Endothelial cell of umbilical vein (primary cell): ENCODE results near the gene ZBTB20. TPM values are rescaled to one million over a fixed set of nuclear protein-coding genes. Genes with fewer than 3 reads are reported as not detected.

Source experiments
- BruUV-seq: library from RNA; stranded (reverse); fragments of 400-500 nt; replicated peaks from 2 replicates; lab custom pipeline; 2021; lab: Mats Ljungman, UMichigan
- CTCF ChIA-PET: fragments of 300-600, 350-600 bp; sonication (Branson Sonifier 250); formaldehyde crosslinking; loops from one replicate; lab custom pipeline; 2021; ENCODE audit warnings: antibody characterized with exemption, inconsistent platforms; lab: Charles Lee
- POLR2A ChIA-PET: fragments of 300-600, 350-600 bp; sonication (Branson Sonifier 250); formaldehyde crosslinking; loops from one replicate; lab custom pipeline; 2021; ENCODE audit warnings: antibody characterized with exemption, inconsistent platforms; lab: Charles Lee
- DNase-seq: peaks from one replicate; pipeline ENCODE4 v3.0.0-alpha.2; 2011; ENCODE audit warnings: low read depth, low spot score
- FAIRE-seq: peaks from 2 replicates; lab custom pipeline; 2011; peaks lifted over from hg19 to GRCh38; lab: Jason Lieb, UNC
- H2AFZ ChIP-seq: 2 replicates; pipeline ENCODE4 v1.6.0; 2012; ENCODE audit warnings: low read depth, low read length, control low read depth, inconsistent platforms
- H3K27ac ChIP-seq: 2 replicates; pipeline ENCODE4 v1.5.1; 2011; ENCODE audit warnings: low read depth, mild to moderate bottlenecking, control low read depth, low read length, moderate library complexity; ENCODE audit not compliant: insufficient read depth
- H3K27me3 ChIP-seq, 2 experiments: 2 replicates each; pipeline versions ENCODE4 v1.6.0 to v1.6.1; 2011; ENCODE audit warnings: low read length in 2 of 2, mixed read lengths in 1 of 2; ENCODE audit not compliant: control insufficient read depth in 2 of 2, insufficient read depth in 2 of 2
- H3K36me3 ChIP-seq, 2 experiments: 2 replicates in 1 of 2; 3 replicates in 1 of 2; pipeline ENCODE4 v1.5.1; 2011; ENCODE audit warnings: low read length in 2 of 2, mild to moderate bottlenecking in 1 of 2, moderate library complexity in 1 of 2; ENCODE audit not compliant: control insufficient read depth in 2 of 2, insufficient read depth in 2 of 2; ENCODE audit errors: extremely low read depth in 1 of 2
- H3K4me1 ChIP-seq: 3 replicates; pipeline ENCODE4 v1.5.1; 2011; ENCODE audit warnings: mild to moderate bottlenecking, low read length; ENCODE audit not compliant: control insufficient read depth, insufficient read depth; ENCODE audit errors: extremely low read depth
- H3K4me2 ChIP-seq: 2 replicates; pipeline ENCODE4 v1.6.1; 2011; ENCODE audit warnings: low read length, control low read depth, mixed read lengths; ENCODE audit not compliant: insufficient read depth
- H3K4me3 ChIP-seq, 3 experiments: fragments of 200-600 bp in 1 of 3; sonication (generic), shearing (Covaris generic) in 1 of 3; replicated peaks in 1 of 3; 2 replicates each; pipeline ENCODE4 v1.5.1; 2011 to 2016; ENCODE audit warnings: control low read depth in 3 of 3, low read length in 3 of 3, mild to moderate bottlenecking in 2 of 3, inconsistent platforms in 1 of 3, low read depth in 1 of 3, moderate library complexity in 1 of 3; ENCODE audit not compliant: insufficient read depth in 1 of 3
- H3K79me2 ChIP-seq: 2 replicates; pipeline ENCODE4 v1.6.0; 2012; ENCODE audit warnings: low read length, inconsistent platforms; ENCODE audit not compliant: control insufficient read depth, insufficient read depth
- H3K9ac ChIP-seq: replicated peaks from 2 replicates; pipeline ENCODE3; 2011; ENCODE audit warnings: low read length, control low read depth; ENCODE audit not compliant: insufficient read depth; ENCODE audit errors: extremely low read depth
- H3K9me1 ChIP-seq: replicated peaks from 3 replicates; pipeline ENCODE4 v1.6.0; 2011; ENCODE audit warnings: mild to moderate bottlenecking, low read length; ENCODE audit not compliant: control insufficient read depth, insufficient read depth; ENCODE audit errors: extremely low read depth
- H3K9me3 ChIP-seq: replicated peaks from 2 replicates; pipeline ENCODE4 v1.5.1; 2012; ENCODE audit warnings: low read length, inconsistent platforms; ENCODE audit not compliant: control insufficient read depth, insufficient read depth
- H4K20me1 ChIP-seq: replicated peaks from 2 replicates; pipeline ENCODE3; 2011; ENCODE audit warnings: mild to moderate bottlenecking, low read length; ENCODE audit not compliant: control insufficient read depth, insufficient read depth; ENCODE audit errors: extremely low read depth
- CTCF ChIP-seq, 2 donors: IDR thresholded peaks; 1 replicate in 1 of 2; 2 replicates in 1 of 2; pipeline ENCODE4 v1.5.1; 2011; ENCODE audit warnings: low read length in 2 of 2, mild to moderate bottlenecking in 2 of 2, moderate library complexity in 2 of 2, control low read depth in 1 of 2, inconsistent platforms in 1 of 2, low read depth in 1 of 2; ENCODE audit not compliant: insufficient read depth in 1 of 2; ENCODE audit errors: extremely low read depth in 1 of 2
- EZH2 ChIP-seq: IDR thresholded peaks from 2 replicates; pipeline ENCODE4 v1.6.1; 2012; ENCODE audit warnings: borderline replicate concordance, low read depth, mild to moderate bottlenecking, moderate library complexity, low read length, inconsistent platforms; ENCODE audit not compliant: severe bottlenecking
- FOS ChIP-seq: IDR thresholded peaks from 2 replicates; pipeline ENCODE4 v1.6.1; 2011; ENCODE audit warnings: mild to moderate bottlenecking, low read length, moderate library complexity, borderline replicate concordance; ENCODE audit not compliant: insufficient read depth
- GATA2 ChIP-seq: IDR thresholded peaks from 2 replicates; pipeline ENCODE4 v1.7.0; 2011; ENCODE audit warnings: low read depth, mild to moderate bottlenecking, moderate library complexity, mixed read lengths, low read length; ENCODE audit not compliant: insufficient read length, insufficient read depth
- JUN ChIP-seq: IDR thresholded peaks from 2 replicates; pipeline ENCODE4 v1.6.1; 2011; ENCODE audit warnings: borderline replicate concordance, low read depth; ENCODE audit not compliant: insufficient read length, insufficient read depth
- MAX ChIP-seq: IDR thresholded peaks from 2 replicates; pipeline ENCODE4 v1.6.1; 2011; ENCODE audit not compliant: insufficient read depth, insufficient read length
- MYC ChIP-seq: IDR thresholded peaks from one replicate; pipeline ENCODE4 v1.6.1; 2011; ENCODE audit warnings: mild to moderate bottlenecking, low read depth, low read length
- POLR2A ChIP-seq: IDR thresholded peaks from 2 replicates; pipeline ENCODE4 v1.6.1; 2012; ENCODE audit warnings: low read depth, mild to moderate bottlenecking, control low read depth, low read length
- POLR2AphosphoS5 ChIP-seq: IDR thresholded peaks from 2 replicates; pipeline ENCODE4 v1.6.1; 2012; ENCODE audit warnings: low read depth, mild to moderate bottlenecking, control low read depth, low read length, moderate library complexity; ENCODE audit not compliant: insufficient read depth
- dilution Hi-C: fragments of 300-500 bp; cut with MboI; formaldehyde crosslinking; loops from one replicate; pipeline ENCODE4 v1.15.0; 2019; ENCODE audit warnings: low sequenced_read_pairs; ENCODE audit not compliant: extremely low pct_ligation_motif_present
- intact Hi-C: fragments of 100-400 bp; cut with micrococcal nuclease; formaldehyde crosslinking; loops from one replicate; pipeline ENCODE4 v1.10.0; 2022
- polyA plus RNA-seq, 4 experiments: library from polyadenylated mRNA; depleted of rRNA in 3 of 4; stranded (reverse) in 3 of 4; unstranded in 1 of 4; fragments of >200 nt; gene quantifications; 2 replicates each; pipeline versions ENCODE4 v1.2.1 to v1.2.3, GENCODE V29; 2011 to 2012; ENCODE audit warnings: missing spikeins in 1 of 4
- total RNA-seq: library from RNA; stranded (reverse); gene quantifications from 2 replicates; pipeline ENCODE4 v1.2.3, GENCODE V29; 2021

Gene ZBTB20
- total and polyA plus RNA-seq, 2 donors (not counting 3 experiments of a cell fraction or from before 2014, with no cell fraction given), result 2.1 to 20.5 TPM

GRCh38 chr3:114687151-114687550, 459.9 kb downstream of the ZBTB20 start:
- intact Hi-C loops, result no loop called here
- H3K4me2 ChIP-seq, result no peak overlapping the region
- CTCF ChIA-PET, result no interaction called here
- POLR2A ChIA-PET, result no interaction called here
- H3K36me3 ChIP-seq, result no peaks in the 10 kb centered on the region
- DNase-seq, result no peak
- no peaks in the 10 kb centered on the region for H3K9me3 ChIP-seq
- dilution Hi-C loops, result no loop called here
- no peaks in the 10 kb centered on the region for H3K9me1 ChIP-seq
- H4K20me1 ChIP-seq, result no peaks in the 10 kb centered on the region
- no peak overlapping the region for H3K4me3 ChIP-seq
- no peak overlapping the region for H3K27ac ChIP-seq
- H3K27me3 ChIP-seq, result no peaks in the 10 kb centered on the region
- BruUV-seq, result no TSS peak
- no peak overlapping the region for H2AFZ ChIP-seq
- no peaks in the 10 kb centered on the region for H3K79me2 ChIP-seq
- TF ChIP-seq POLR2A, result no peak
- TF ChIP-seq POLR2AphosphoS5, result no peak
- TF ChIP-seq CTCF (IDR thresholded peaks at IDR 0.05; ENCODE audit: extremely low read depth in 1 of 2, insufficient read depth in 1 of 2, low read depth in 1 of 2, low read length in 2 of 2), result no peak
- no peak for TF ChIP-seq EZH2
- TF ChIP-seq FOS, result no peak
- no peak for TF ChIP-seq MAX
- TF ChIP-seq GATA2, result no peak
- no peak for TF ChIP-seq MYC
- TF ChIP-seq JUN, result no peak
- no peak overlapping the region for H3K9ac ChIP-seq
- H3K4me1 ChIP-seq, result no peaks in the 10 kb centered on the region
- FAIRE-seq, result no peak
